Osteoblast (primary cell): ENCODE data around the gene UTF1. TPM values are rescaled to one million over a fixed set of nuclear protein-coding genes. Genes with fewer than 3 reads are reported as not detected.

ENCODE experiments used
- DNase-seq: peaks from one replicate; pipeline ENCODE4 v3.0.0; 2011; ENCODE audit warnings: low spot score, mixed read lengths; ENCODE audit not compliant: insufficient read length; ENCODE audit errors: missing footprints
- H2AFZ ChIP-seq: 2 replicates; pipeline ENCODE4 v1.6.0; 2011; ENCODE audit warnings: mild to moderate bottlenecking, low read length
- H3K27ac ChIP-seq: 2 replicates; pipeline ENCODE4 v1.5.1; 2011; ENCODE audit warnings: mild to moderate bottlenecking, low read depth, low read length, moderate library complexity
- H3K27me3 ChIP-seq: 2 replicates; pipeline ENCODE4 v1.6.0; 2012; ENCODE audit warnings: mild to moderate bottlenecking, control low read depth, inconsistent platforms, low read length, moderate library complexity; ENCODE audit not compliant: insufficient read depth
- H3K36me3 ChIP-seq: 2 replicates; pipeline ENCODE4 v1.5.1; 2011; ENCODE audit warnings: mild to moderate bottlenecking, low read length, control low read depth, moderate library complexity; ENCODE audit not compliant: insufficient read depth
- H3K4me1 ChIP-seq: 2 replicates; pipeline ENCODE4 v1.5.1; 2011; ENCODE audit warnings: mild to moderate bottlenecking, low read length, control low read depth, moderate library complexity; ENCODE audit not compliant: insufficient read depth
- H3K4me2 ChIP-seq: 2 replicates; pipeline ENCODE4 v1.6.0; 2011; ENCODE audit warnings: mild to moderate bottlenecking, low read length; ENCODE audit not compliant: insufficient read depth
- H3K4me3 ChIP-seq: fragments of 200-600 bp; sonication (generic); 3 replicates; pipeline ENCODE4 v1.5.1; 2012; ENCODE audit warnings: mild to moderate bottlenecking, low read length, inconsistent platforms; ENCODE audit not compliant: insufficient read depth
- H3K79me2 ChIP-seq: 2 replicates; pipeline ENCODE4 v1.6.0; 2012; ENCODE audit warnings: mild to moderate bottlenecking, low read length, control low read depth, inconsistent platforms; ENCODE audit not compliant: insufficient read depth
- H3K9me3 ChIP-seq: 2 replicates; pipeline ENCODE4 v1.5.1; 2011; ENCODE audit warnings: low read depth, low read length, control low read depth
- H4K20me1 ChIP-seq: 2 replicates; pipeline ENCODE4 v1.6.0; 2012; ENCODE audit warnings: mild to moderate bottlenecking, low read length, control low read depth; ENCODE audit not compliant: insufficient read depth
- CTCF ChIP-seq: IDR thresholded peaks from 2 replicates; pipeline ENCODE4 v1.5.1; 2011; ENCODE audit warnings: mild to moderate bottlenecking, low read depth, low read length, moderate library complexity; ENCODE audit errors: extremely low read depth
- total RNA-seq: library from RNA; depleted of rRNA; stranded (reverse); fragments of >200 nt; gene quantifications from 2 replicates; pipeline ENCODE4 v1.2.3, GENCODE V29; 2012

Gene UTF1
- total RNA-seq, 1 donor: not detected

- no peaks in the 10 kb centered on the region for H3K27me3 ChIP-seq
- no peaks in the 10 kb centered on the region for H3K4me1 ChIP-seq
- no peak for TF ChIP-seq CTCF
- H3K9me3 ChIP-seq: no peaks in the 10 kb centered on the region
- H3K27ac ChIP-seq: no peak overlapping the region
- H3K4me2 ChIP-seq: no peak overlapping the region
- H3K79me2 ChIP-seq: no peaks in the 10 kb centered on the region
- no peak overlapping the region for H2AFZ ChIP-seq
- no peak for DNase-seq
- no peaks in the 10 kb centered on the region for H4K20me1 ChIP-seq
- no peaks in the 10 kb centered on the region for H3K36me3 ChIP-seq
- no peak overlapping the region for H3K4me3 ChIP-seq
Measured at GRCh38 chr10:133212853-133213494, 17.0 kb upstream of the UTF1 start.

- Histone ChIP-seq H4K20me1 (no peaks in the 10 kb centered on the region), H3K9me3 (no peaks in the 10 kb centered on the region), H3K79me2 (no peaks in the 10 kb centered on the region), H3K4me2 (no peak overlapping the region), H3K36me3 (no peaks in the 10 kb centered on the region), H3K27me3 (no peaks in the 10 kb centered on the region), H3K27ac (no peak overlapping the region), H3K4me1 (no peaks in the 10 kb centered on the region), H2AFZ (no peak overlapping the region), H3K4me3 (no peak overlapping the region)
- TF ChIP-seq CTCF: no peak
- no peak for DNase-seq
Measured at GRCh38 chr10:133213641-133214467, 16.2 kb upstream of the UTF1 start.

- DNase-seq: no peak
- H3K4me3 ChIP-seq: no peak overlapping the region
- H3K36me3 ChIP-seq: no peaks in the 10 kb centered on the region
- no peak for TF ChIP-seq CTCF
- H3K4me2 ChIP-seq: no peak overlapping the region
- no peaks in the 10 kb centered on the region for H3K27me3 ChIP-seq
- no peaks in the 10 kb centered on the region for H3K4me1 ChIP-seq
- no peak overlapping the region for H2AFZ ChIP-seq
- no peaks in the 10 kb centered on the region for H3K9me3 ChIP-seq
- no peak overlapping the region for H3K27ac ChIP-seq
- H3K79me2 ChIP-seq: no peaks in the 10 kb centered on the region
- H4K20me1 ChIP-seq: no peaks in the 10 kb centered on the region
Measured at GRCh38 chr10:133214468-133215410, 15.3 kb upstream of the UTF1 start.

GRCh38 chr10:133215586-133215985, 14.4 kb upstream of the UTF1 start:
- H3K79me2 ChIP-seq: no peaks in the 10 kb centered on the region
- no peaks in the 10 kb centered on the region for H4K20me1 ChIP-seq
- no peak for DNase-seq
- H2AFZ ChIP-seq: no peak overlapping the region
- no peaks in the 10 kb centered on the region for H3K4me1 ChIP-seq
- no peak overlapping the region for H3K4me2 ChIP-seq
- H3K4me3 ChIP-seq: no peak overlapping the region
- no peaks in the 10 kb centered on the region for H3K36me3 ChIP-seq
- TF ChIP-seq CTCF: no peak
- H3K27me3 ChIP-seq: no peaks in the 10 kb centered on the region
- H3K9me3 ChIP-seq: no peaks in the 10 kb centered on the region
- no peak overlapping the region for H3K27ac ChIP-seq
